Adrenal gland (tissue), 12 donors: ENCODE results near the gene ADAMTSL5. TPM values are rescaled to one million over a fixed set of nuclear protein-coding genes. Genes with fewer than 3 reads are reported as not detected.
A peak's percentile ranks its signal among the peaks of the same experiment; 100 is the strongest.

ENCODE experiments used
- DNase-seq, 7 donors: peaks; one replicate each; pipeline ENCODE4 v3.0.0-alpha.2; 2019 to 2020
- H3K27ac ChIP-seq, 5 donors: fragments of 200-600 bp; sonication (generic) in 4 of 5; 1 replicate in 3 of 5; 2 replicates in 2 of 5; pipeline versions ENCODE4 v1.5.1 to v1.8.0; 2016 to 2020; ENCODE audit warnings: mild to moderate bottlenecking in 1 of 5
- H3K27me3 ChIP-seq: fragments of 200-600 bp; 2 replicates; pipeline ENCODE4 v1.8.0; 2021
- H3K36me3 ChIP-seq, 2 donors: fragments of 200-600 bp; replicated peaks in 1 of 2; 1 replicate in 1 of 2; 2 replicates in 1 of 2; pipeline versions ENCODE4 v1.5.1 to v1.8.0; 2018 to 2022
- H3K4me1 ChIP-seq, 2 donors: fragments of 200-600 bp; replicated peaks in 1 of 2; 1 replicate in 1 of 2; 2 replicates in 1 of 2; pipeline versions ENCODE4 v1.5.1 to v1.8.0; 2018 to 2021
- H3K4me3 ChIP-seq, 4 donors: fragments of 200-600 bp; sonication (generic) in 3 of 4; one replicate each; pipeline ENCODE4 v1.5.1; 2016 to 2018
- H3K9me3 ChIP-seq, 3 donors: fragments of 200-600 bp; sonication (generic) in 1 of 3; replicated peaks in 1 of 3; 1 replicate in 2 of 3; 2 replicates in 1 of 3; pipeline versions ENCODE4 v1.5.1 to v1.8.0; 2016 to 2021
- CTCF ChIP-seq, 6 experiments: fragments of 450-650 bp in 4 of 6; fragments of 200-600 bp in 2 of 6; sonication (generic) in 1 of 6; IDR thresholded peaks; 1 replicate in 5 of 6; 2 replicates in 1 of 6; pipeline versions ENCODE4 v1.5.1 to v1.8.0; 2016 to 2021; ENCODE audit warnings: antibody characterized with exemption in 6 of 6, mild to moderate bottlenecking in 2 of 6, moderate library complexity in 1 of 6
- POLR2A ChIP-seq, 2 donors: fragments of 450-650 bp; IDR thresholded peaks; one replicate each; pipeline ENCODE4 v1.6.1; 2017; ENCODE audit warnings: antibody characterized with exemption in 2 of 2, mild to moderate bottlenecking in 2 of 2, moderate library complexity in 1 of 2
- WGBS, 4 donors: extraction: QIAGEN DNeasy Blood & Tissue Kit in 2 of 4; methylation state at CpG; one replicate each; pipeline versions ENCODE4 v1.1.5 to v1.1.7; 2013 to 2017; 5-methylcytosine and 5-hydroxymethylcytosine counted together
- intact Hi-C, 2 donors: fragments of 100-400 bp; cut with DNase I; formaldehyde crosslinking; loops; one replicate each; pipeline versions ENCODE4 v1.14.1 to v1.15.0; 2022 to 2023
- polyA plus RNA-seq, 3 donors: library from polyadenylated mRNA; stranded (reverse); fragments of 200-250 nt in 2 of 3; fragments of 350-450 nt in 1 of 3; fragmentation: Illumina TruSeq in 1 of 3; extraction: RNeasy Lipid Tissue Mini Kit (QIAGEN cat#74804) in 1 of 3; gene quantifications; one replicate each; pipeline ENCODE4 v1.2.3, GENCODE V29; 2013 to 2014
- total RNA-seq, 9 donors: library from RNA; depleted of rRNA in 4 of 9; stranded (reverse); fragments of >200 nt in 4 of 9; fragments of 120-200 nt in 1 of 9; fragmentation: NEBNext Ultra II Directional in 1 of 9; extraction: Animal tissue kit (Norgen Biotek cat#: 25700) in 1 of 9; gene quantifications; one replicate each; pipeline versions ENCODE4 v1.1.0 to v1.2.4, GENCODE V29; 2013 to 2023
- donor health status: healthy with polysubstance abuse.
- donor health status: Bipolar disorder and iron deficiency.
- donor health status: DM: yes; HTN: yes; CAD: no.
- donor health status: DM: no; HTN: no; CAD: no.
- donor health status: DM: no; HTN: no; CAD: no.
- donor health status: DM: yes; HTN: yes; CAD: no.

ADAMTSL5 gene
- total and polyA plus RNA-seq, 12 donors: 0.61 to 8.8 (median 1.8) TPM

DNA sequence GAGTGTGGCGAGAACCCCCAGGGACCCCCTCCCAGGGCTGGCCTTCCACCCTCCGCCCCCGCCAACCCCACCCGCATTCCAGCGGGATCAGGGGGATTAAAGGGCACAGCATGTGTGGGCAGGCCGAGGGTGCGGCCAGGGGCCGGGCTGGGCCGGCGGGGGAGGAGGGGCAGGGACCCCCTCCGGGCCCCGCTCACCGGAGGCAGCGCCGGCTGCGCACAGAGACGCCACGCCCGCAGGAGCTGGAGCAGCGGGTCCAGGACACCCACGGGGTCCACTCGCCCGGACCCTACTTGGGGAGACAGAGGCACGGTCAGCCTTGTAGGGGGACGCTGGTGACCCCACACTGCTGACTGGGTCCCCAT is 2.4 kb downstream of the ADAMTSL5 start:
- no peak for DNase-seq
- Histone ChIP-seq H3K27ac (peak overlapping the region in 1 of 5 donors; percentile 61), H3K4me3 (no peak overlapping the region), H3K36me3 (no peaks in the 10 kb centered on the region), H3K9me3 (no peaks in the 10 kb centered on the region), H3K27me3 (peaks cover 20% of the 10 kb centered on the region), H3K4me1 (peaks cover 7 to 8% of the 10 kb centered on the region in 2 donors)
- 22 to 40% (median 26%) methylated on average over 10 to 25 of the region's 25 CpGs for WGBS, 4 donors
- no peak for TF ChIP-seq CTCF (IDR thresholded peaks at IDR 0.05)
- no peak for TF ChIP-seq POLR2A (IDR thresholded peaks at IDR 0.05)
- intact Hi-C loops: loop anchor here in 1 of 2 donors (10.0 kb wide), 1 partner anchor 226 kb away; the partner anchor contains the start of gene EFNA2

DNA sequence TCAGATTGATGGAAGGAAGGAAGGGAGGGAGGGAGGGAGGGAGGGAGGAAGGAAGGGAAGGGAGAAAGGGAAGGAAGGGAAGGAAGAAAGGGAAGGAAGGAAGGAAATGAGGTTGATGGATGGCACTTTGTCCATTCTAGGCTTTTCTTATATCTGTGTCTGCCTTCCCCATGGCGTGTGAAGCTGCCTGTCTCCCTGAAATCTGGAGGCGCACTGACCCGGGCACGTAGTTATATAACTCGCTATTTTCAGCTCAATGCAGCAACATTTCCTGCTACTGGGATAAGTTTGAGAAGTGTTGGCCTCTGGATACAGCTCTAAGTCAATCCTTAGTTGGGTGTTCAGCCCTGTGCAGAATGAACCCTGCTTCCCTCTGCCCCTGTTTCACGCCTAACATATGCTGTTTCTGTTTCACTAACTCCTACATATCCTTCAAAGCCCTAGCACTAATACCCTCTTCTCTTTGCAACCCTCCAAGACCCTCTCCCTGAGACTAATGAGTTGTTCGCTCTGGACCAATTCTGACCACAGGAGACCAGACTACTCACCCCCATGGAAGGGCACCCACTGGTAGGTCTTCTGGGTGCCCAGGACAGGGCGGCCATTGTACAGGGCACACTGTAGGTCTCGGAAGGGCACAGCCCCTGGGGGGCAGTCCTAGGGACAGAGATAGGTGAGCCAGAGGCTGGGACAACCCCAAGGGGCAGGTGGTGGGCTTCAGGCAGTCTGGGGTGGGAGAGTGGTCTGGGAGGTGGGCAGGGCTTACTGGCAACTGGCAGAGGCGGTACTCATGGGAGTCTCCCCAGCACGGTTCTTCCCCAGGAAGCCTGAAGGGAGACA is 3.0 kb downstream of the ADAMTSL5 start:
- Histone ChIP-seq H3K27me3 (peaks cover 14% of the 10 kb centered on the region), H3K4me1 (peaks cover 7 to 8% of the 10 kb centered on the region in 2 donors), H3K4me3 (no peak overlapping the region), H3K9me3 (no peaks in the 10 kb centered on the region), H3K27ac (peak overlapping the region in 1 of 5 donors; percentile 61), H3K36me3 (no peaks in the 10 kb centered on the region)
- intact Hi-C loops: loop anchor here in 1 of 2 donors (10.0 kb wide), 1 partner anchor 225 kb away; the partner anchor contains the start of gene EFNA2
- 46 to 65% (median 61%) methylated on average over 9 to 11 of the region's 11 CpGs for WGBS, 4 donors
- DNase-seq: no peak
- TF ChIP-seq CTCF (IDR thresholded peaks at IDR 0.05) (no peak), POLR2A (IDR thresholded peaks at IDR 0.05) (no peak)

DNA sequence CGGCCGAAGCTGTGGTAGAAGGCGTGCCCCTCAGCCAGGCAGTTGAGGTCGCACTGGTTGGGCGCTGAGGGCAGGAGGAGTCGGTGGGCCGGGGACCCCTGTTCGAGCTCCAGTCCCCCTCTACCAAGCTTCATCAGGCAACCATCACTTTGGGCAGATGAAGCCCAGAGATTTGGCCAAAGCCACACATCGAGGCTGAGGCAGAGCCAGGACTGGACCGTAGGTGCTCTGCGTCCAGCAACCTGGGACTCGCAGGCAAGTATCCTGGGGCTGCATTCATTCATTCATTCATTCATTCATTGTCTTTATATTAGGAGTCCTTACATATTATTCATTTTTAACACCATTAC is 4.3 kb downstream of the ADAMTSL5 start:
- no peaks in the 10 kb centered on the region for H3K36me3 ChIP-seq
- intact Hi-C loops: no loop called here
- WGBS, 4 donors: 29 to 78% (median 40%) methylated on average over 3 to 12 of the region's 12 CpGs
- H3K9me3 ChIP-seq: no peaks in the 10 kb centered on the region
- peak overlapping the region in 2 of 4 donors; percentile 16 to 45 for H3K4me3 ChIP-seq
- H3K27ac ChIP-seq: peak overlapping the region in 2 of 5 donors; percentile 92 to 95
- no peak for DNase-seq
- peaks cover 4 to 7% of the 10 kb centered on the region in 2 donors for H3K4me1 ChIP-seq
- TF ChIP-seq POLR2A (IDR thresholded peaks at IDR 0.05): no peak
- no peak for TF ChIP-seq CTCF (IDR thresholded peaks at IDR 0.05)
- peaks cover 3% of the 10 kb centered on the region for H3K27me3 ChIP-seq

DNA sequence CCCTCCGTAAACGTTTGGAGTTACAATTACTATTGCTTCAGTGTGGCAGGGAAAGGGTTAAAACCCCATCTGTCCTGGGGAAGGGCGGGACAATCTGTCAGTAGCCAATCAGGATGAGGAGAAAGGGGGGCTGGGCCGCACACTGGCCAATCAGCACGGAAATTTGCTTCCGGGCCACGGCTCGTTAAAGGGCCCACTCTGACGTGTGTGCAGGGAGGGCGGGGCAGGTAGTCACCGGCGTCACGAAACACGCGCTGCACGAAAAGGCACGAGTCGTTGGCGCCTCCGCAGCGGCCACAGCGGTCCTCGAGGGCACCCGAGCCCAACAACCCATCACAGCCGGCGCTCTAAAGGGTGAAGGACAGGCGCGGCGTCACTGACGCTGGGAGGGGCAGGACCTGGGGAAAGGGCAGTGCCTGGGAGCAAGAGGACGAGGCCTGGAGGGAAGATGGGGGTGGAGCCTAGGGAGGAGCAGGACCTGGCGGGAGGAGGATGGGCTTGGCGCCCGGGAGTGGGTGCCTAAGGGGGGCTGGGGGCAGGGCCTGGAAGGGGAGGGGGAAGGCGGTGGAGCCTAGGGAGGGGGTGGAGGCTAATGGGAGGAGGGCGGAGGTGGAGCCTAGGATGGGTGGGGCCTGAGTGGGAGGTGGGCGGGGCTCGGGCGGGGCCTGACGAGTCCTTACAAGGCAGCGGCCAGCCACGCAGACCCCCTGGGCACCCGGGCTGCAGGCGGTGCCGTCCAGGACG is 4.9 kb downstream of the ADAMTSL5 start:
- intact Hi-C loops: no loop called here
- H3K27me3 ChIP-seq: no peaks in the 10 kb centered on the region
- no peak for TF ChIP-seq CTCF (IDR thresholded peaks at IDR 0.05)
- TF ChIP-seq POLR2A (IDR thresholded peaks at IDR 0.05): no peak
- H3K4me1 ChIP-seq: peaks cover 0 to 3% of the 10 kb centered on the region in 2 donors
- 0 to 10% (median 2%) methylated on average over 3 to 45 of the region's 46 CpGs for WGBS, 4 donors
- peak; percentile 93 to 98 (median 97) for DNase-seq
- H3K27ac ChIP-seq: peak overlapping the region; percentile 51 to 95 (median 79)
- no peaks in the 10 kb centered on the region for H3K9me3 ChIP-seq
- peak overlapping the region in 2 of 4 donors; percentile 16 to 45 for H3K4me3 ChIP-seq
- H3K36me3 ChIP-seq: no peaks in the 10 kb centered on the region
